HT1080 (cell line): ENCODE data around the gene FAM9C. TPM values are rescaled to one million over a fixed set of nuclear protein-coding genes. Genes with fewer than 3 reads are reported as not detected.

ENCODE experiments used
- DNase-seq: peaks from one replicate; pipeline ENCODE4 v3.0.0-alpha.2; 2015; ENCODE audit warnings: low read depth
- total RNA-seq: library from RNA; depleted of rRNA; stranded (reverse); fragments of >200 nt; shearing (Covaris generic); gene quantifications from 2 replicates; pipeline ENCODE4 v1.2.3, GENCODE V29; 2014

The FAM9C gene
- total RNA-seq, 1 experiment from 2014 or later, result not detected

DNA sequence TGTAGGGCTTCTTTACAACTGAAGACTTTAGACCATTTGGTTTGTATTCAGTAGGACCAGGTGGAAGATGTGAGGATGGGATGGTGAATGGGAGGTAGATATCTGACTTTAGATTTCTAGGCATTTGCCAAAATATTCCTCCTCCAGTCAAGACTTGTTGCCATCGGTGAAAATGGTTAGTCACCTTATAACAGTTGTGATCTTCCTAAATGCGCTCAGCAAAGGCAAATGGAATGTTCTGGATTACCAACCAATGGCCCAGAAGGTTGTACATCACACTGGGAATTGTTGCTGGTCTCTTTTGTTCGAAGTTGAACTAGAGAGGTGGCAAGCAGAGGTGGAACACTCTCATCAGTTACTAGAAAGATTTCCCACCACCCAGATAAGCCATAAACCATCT lies 35.6 kb downstream of the FAM9C start:
- DNase-seq, result no peak

DNA sequence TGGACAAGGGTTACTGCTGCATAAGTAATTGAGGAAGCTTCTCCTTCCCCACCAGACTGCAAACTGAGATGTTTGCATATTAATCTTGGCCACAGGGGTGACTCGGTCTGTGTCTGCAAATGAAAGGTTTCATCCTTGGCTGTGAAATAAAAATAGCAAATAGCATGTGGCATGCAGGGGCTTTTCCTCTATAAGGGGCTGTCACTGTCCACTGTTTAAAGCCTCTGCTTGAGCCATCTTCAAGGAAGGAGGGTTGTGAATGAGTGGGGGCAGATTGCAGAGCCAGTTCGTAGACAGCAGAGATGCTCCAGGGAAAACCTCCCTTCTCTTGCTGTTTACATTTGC lies 36.3 kb downstream of the FAM9C start:
- no peak for DNase-seq

DNA sequence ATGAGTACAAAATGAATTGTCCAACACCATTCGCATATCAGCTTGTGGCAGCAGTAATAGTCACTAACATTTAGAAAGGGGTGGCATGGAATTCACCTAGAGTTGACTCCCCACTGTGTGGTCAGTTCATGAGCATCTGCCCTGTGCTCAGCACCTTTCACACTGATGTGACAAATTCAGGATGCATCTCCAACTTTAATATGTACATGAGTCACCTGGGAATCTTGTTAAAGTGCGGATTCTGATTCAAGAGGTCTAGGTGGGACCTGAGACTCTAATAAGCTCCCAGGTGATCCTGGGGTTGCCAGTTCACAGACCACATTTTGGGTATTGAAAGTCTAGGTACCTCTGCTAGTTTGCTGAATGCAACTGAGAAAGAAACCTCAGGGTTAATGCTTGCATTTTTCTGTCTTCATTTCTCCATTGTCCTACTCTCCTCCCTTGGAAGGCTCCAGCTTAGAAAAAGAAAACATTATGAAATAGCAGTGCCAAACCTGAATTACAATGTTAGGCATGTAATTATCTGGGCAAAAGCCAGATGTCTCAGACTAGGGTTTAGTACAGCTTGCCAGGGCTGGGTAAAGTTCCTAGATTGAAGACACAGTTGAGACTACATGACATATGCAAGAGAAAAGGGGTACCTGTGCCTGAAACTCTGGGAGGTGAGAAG lies 36.8 kb downstream of the FAM9C start:
- DNase-seq, result no peak

DNA sequence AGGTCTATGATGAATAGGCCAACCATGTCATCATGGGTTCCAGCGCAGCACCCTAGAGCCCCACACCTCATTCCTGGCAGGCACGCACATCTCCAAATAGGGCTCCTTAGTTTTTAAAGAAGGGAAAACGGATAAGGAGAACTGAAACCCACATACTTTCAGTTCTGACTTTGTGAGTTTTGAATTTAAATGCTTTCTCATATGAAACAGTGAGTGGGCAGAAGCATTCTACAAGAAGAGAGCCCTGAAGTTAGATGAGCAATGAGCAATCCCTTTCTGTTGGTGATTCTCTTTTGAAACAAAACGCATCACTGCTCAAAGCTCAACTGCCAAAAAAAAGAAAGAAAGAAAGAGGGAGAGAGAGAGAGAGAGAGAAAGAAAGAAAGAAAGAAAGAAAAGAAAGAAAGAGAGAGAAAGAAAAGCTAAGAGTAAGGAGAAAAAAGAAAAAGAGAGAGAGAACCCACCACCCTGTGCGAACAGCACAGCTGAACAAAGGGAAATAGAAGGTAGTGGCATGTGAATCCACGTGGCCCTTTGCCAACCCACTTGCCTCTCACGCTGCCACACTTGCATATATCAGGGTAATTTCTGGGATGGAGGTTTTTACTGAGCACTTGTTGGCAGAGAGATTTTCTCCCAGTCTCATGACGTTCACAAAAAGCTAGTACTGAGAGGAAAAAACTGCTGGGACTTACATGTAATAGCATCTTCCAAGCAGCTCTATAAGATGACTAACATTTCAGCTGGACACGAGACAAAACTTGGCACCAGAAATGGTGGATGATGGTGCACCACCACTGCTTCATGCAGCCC lies 38.6 kb downstream of the FAM9C start:
- no peak for DNase-seq

DNA sequence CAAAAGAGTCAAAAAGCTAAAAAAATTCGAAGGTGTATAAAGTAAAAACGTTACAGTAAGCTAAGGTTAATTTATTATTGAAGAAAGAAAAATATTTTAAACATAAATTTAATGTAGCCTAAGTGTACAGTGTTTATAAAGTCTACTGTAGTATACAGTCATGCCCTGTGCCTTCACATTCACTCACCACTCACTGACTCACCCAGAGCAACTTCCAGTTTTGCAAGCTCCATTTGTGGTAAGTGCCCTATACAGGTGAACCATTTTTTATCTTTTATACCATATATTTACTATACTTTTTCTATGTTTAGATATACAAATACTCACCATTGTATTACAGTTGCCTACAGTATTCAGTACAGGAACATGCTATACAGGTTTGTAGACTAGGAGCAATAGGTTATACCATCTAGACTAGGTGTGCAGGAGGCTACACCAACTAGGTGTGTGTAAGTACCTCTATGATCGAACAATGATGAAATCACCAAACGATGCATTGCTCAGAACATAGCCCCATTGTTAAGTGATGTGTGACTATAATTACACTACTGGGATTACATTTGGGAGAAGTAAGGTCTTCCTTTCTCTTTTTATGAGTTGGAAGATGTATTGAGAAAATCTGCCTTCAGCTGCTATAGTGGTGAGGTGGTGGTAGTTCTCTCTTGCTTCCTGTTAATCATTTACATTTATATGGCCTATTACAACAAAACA lies 42.3 kb downstream of the FAM9C start:
- DNase-seq, result peak; percentile 32

DNA sequence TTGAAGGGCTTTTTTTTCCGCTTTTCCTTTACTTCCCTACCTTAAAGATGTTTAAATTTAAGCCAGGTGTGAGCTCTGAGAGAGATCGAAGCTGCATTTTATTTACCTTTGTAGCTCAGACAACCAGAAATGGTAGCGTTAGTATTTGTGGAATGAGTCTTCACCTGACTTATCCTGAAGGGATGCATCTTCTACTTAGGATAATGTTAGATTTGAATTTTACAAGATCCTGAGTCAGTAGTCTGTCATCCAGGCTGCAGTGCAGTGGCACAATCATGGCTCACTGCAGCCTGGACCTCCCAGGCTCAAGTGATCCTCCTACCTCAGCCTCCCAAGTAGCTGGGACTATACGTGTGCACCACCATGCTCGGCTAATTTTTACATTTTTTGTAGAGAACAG lies 43.3 kb downstream of the FAM9C start:
- DNase-seq, result no peak

DNA sequence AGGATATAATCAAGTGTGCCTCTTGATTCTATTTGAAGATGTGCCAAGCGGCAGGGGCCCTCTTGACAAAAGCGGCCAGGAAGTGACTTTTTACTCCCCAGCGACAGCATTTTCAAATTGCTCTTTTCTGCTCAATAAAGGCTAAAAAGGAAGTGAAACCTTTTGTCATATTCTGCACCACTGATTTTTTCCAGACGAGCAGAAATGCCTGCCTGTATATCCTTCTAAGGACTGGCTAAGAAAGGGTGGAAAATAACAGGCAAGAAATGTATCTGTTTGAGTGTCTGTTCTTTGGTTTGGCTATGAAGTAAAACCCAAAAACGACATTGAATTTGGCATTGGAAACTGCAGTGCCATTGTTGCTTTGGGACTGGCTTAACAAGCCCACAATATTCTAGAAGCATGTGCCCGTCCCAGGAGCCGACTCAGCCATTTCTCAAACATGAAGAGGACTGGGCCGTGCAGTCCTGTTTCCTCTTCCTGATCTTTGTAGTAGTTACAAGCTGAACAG lies 44.1 kb downstream of the FAM9C start:
- DNase-seq, result no peak

DNA sequence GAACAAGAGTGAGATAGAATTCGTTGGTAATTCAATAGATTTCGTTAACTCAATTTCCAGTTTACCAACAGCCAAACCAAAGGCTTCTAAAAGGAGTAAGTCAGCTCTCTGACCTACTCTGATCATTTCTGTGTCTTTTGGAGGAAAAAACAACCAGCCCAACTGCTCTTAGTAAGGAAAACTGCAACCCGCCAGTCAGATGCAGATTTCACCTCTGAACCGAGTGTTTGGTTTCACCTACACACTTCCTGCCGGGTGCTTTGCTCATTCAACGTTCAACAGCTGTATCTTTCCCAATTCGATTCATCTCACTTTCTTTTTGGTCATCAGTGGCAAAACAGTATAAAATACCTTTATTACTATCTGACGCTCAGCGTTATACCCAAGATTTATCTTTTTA lies 45.0 kb downstream of the FAM9C start:
- DNase-seq, result no peak

DNA sequence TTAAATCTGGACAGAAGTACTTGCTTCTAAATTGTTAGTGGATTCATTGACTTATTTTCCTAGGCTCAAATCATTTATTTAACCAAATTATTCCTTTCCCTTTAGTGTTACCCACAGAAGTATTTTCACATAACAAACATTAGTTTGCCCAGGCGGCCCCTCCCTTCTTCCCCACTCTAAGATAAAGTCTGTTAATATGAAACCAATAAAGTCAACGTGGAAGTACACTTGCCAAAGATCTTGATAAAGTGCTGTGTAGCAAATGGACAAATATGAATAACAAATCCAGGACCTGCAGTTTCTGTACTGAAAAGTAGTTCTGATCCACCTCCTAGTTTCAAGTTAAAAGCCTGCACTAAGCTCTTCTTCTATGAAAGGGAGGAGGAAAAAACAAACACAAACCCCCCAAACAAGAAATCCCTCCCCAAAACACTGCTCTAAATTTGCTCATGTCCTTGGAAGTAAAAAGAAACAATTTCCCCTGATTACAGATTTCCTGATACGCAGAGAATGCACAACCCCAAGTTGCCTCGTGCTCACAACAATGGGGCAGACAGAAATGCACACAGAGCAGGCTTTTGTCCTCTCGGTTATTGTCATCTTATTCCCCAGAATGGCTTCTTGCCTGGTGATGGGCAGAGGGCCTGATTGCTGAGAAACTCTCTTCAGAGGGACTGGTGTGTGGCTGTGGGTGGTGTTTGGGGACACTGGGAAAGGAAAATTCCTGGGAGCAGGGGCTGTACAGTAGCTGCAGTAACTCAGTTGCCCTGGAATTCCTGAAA lies 46.3 kb downstream of the FAM9C start:
- DNase-seq, result no peak

DNA sequence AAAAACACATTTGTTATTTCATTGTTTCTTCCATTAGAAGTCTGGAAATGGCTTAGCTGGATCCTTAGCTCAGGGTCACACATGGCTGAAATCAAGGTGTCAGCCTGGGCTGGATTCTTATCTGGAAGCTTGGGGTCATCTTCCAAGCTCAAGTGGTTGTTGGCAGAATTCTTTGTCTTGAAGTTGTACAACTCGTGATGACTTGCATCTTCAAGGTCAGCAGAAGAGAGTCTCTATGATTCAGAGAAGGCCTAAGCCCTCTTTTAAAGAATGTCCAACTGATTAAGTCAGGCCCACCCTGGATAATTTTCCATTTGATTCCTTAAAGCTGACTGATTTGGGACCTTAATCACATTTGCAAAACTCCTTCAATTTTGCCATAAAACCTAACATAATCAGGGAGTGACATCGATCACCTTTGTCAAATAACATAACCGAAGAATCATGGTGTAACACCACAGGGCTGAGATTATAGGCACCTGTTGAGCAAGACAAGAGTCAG lies 47.4 kb downstream of the FAM9C start:
- no peak for DNase-seq

DNA sequence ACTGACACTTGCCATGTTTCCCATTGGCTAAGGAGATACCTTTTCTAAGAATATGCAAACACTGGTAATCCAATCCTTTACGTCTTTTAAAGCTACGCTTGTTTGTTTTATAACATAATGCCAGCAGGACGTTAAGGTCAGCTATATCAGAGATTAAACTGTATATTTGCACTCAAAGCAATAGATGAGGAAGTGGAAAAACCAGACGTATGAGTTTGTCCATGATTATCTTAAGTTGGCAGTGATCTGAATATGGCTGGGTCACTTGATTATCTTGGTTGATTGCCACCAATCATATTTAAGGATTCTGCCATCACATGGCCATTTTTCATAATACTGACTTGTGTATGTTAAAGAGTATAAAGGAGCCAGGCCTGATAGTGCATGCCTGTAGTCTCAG lies 50.1 kb downstream of the FAM9C start:
- DNase-seq, result no peak

DNA sequence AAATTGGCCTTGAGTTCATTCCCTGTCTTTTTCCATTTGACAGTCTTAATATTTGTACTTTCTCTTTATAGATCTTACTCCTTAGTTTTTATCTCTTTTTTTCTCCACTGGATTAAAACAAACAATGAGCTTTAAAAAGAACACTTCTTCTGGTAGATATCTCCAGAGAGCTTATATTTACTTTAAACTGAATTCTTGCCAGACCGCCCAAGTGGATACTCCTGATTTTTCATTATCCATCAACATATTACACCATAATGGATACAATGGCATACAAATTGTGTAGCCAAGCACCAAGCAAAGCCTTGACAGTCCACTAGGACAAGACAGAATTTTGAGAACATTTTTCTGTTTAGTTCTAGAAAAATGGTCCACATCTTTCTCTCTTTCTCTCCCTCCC lies 50.6 kb downstream of the FAM9C start:
- no peak for DNase-seq

DNA sequence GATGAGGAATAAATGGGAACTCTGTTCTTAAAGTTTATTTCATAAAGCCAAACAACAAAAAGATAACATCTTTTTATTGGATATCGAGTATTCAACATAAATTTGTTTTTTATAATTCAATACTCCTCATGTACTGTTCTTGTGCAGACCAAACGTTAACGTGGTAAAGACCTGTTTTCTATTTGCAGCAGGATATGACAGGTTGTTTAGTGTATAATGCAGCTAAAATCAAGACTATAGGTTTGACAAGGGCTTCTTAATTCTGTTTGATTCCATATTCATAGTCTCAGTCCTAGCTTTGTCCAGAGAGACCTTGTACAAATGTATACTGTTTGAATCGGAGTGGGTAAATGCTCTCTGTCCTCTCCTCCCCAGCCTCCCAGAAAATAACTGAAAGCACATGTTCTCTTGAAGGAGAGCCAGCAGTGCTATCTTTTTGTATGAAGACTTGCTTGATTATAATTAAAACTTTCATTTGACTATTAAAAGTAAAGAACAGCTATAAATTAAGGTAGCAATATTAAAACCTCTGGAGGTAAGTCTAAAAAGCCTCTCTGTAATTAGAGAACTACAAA lies 51.8 kb downstream of the FAM9C start:
- no peak for DNase-seq

DNA sequence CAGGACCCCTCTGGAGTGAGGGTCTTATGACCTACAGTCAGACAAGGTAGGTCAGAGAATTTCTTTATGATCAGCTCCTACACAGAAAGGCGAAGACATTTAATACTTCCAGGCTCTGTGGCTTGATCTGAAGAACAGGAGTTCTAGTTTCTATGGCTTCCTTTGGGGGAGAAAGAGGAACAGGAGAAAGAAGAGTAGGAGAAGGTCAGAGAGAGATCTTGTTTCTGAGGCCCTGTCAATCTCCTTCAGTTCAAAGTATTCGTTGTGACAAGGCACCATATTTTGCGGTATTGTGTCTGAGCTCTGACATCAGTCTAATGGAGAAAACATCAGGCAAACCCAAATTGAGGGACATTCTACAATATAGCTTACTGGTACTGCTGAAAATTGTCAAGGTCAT lies 52.8 kb downstream of the FAM9C start:
- DNase-seq, result no peak

DNA sequence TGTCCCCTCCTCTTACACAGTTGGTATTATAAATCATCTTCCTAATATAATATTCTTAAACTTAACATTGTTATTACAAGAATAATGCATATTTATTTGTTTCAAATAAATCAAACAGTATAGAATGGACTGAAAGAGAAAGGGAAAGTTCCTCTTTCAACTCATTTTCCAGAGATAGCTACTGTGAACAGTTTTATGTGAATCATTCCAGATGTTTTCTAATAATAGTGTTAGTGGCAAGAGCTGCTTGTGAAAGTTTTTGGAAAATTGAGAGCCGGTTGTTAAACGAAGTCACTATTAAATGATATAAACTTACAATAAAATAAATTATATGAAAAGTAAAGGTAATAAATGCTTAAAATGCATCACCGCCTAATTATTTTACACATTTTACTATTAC lies 55.0 kb downstream of the FAM9C start:
- DNase-seq, result no peak

DNA sequence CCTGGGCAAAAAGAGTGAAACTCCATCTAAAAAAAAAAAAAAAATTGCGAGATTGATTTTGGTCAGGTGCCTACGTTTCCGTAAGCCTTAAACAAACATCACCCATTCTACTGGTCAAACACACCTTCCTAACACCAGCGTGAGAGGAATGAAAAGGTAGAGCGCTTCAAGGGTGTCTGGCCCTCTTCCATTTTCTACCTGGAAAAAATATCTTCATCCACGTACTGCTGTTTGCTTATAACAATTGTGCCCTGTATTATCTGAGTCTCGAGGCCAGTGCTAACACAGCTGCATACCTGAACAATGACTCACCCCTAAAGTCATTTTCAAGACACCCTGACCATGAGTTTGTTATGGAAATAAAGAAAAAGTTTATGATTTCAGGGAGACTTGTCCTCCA lies 55.6 kb downstream of the FAM9C start:
- peak; percentile 69 for DNase-seq

DNA sequence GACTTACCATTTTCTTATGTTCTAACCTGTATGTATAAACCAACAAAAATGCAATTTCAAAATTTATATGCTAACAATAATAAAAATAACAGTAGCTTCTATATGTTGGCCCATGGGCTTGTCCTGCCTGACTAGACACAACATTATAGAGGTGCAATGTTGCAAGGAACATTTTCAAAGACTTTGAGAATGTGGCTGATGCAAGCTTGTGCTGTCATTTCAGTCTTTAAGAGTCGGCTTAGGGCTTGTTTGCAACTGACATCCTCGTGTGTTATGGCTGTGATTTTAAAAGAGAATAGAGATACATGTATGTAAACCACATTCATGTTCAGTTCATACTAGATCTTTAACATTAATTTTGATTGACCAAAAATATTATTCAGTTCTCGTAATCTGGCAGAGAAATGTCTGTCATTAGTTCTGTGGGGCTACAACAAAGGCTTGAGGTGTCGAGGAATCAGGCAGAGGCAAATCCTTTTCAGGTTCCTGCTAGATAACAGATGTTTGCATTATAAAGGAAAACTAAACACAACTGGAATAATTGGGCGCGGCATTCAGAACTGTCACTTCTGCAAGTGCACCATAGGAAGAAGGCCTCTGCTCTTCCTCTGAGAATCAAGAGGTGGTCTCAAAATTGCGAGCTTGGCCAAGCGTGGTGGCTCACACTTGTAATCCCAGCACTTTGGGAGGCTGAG lies 56.4 kb downstream of the FAM9C start:
- no peak for DNase-seq

DNA sequence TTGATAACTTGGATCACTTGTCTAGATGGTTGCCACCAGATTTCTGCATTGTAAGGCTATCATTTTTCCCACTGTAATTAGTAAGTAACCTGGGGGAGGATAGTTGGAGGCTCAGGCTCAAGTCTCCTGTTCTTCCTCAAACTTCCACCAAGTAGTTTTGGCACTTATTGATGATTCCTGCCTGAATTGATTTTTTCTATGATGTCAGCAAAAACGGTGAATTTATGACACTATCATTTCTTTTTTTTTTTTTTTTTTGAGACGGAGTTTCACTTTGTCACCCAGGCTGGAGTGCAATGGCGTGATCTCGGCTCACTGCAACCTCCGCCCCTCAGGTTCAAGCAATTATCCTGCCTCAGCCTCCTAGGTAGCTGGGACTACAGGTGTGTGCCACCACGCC lies 57.1 kb downstream of the FAM9C start:
- no peak for DNase-seq

DNA sequence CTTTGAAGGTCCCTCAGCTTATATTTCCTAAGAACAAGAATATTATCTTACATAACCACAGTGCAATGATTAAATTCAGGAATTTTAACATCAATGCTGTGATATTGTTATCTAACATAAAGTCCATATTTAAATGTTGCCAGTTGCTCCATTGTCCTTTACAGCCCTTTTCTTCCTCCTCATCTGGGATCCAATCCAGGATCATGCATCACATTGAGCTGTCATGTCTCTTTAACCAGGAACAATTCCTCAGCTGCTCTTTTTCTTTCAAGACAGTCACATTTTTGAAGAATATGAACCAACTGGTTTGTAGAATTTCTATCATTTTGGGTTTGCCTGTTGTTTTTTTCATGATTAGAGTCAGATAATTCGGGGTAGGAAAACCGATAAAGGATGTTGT lies 57.5 kb downstream of the FAM9C start:
- no peak for DNase-seq

DNA sequence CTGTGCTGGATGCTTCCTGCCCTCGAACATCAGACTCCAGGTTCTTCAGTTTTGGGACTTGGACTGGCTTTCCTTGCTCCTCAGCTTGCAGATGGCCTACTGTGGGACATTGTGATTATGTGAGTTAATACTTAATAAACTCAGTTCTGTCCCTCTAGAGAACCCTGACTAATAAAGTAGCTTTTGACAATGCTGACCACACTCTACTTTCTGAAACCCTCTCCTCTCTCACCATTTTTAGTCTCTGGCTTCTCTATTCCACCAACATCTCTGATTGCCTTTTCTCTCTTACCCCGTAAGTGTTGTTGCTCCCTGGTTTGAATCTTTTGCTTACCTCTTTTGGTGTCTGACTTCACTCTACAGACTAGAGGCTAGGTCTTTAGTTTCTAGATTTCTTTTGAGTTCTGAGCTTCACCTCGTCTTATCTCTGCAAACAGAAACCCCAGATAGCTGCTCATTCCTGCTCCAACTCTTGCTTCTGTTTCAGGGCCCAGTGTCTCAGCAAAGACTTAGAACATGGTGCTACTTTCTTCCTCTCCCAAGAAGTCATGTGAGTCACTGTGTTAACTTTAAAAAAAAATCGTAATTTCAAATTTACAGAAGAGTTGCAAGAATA lies 58.1 kb downstream of the FAM9C start:
- DNase-seq, result no peak
